HG02852 (cell line): ENCODE results near the gene HMX1.

Source experiments
- ATAC-seq: cut with Tn5 transposase; IDR thresholded peaks from one replicate; pipeline ENCODE4 v1.9.1; 2021; ENCODE audit warnings: mild to moderate bottlenecking, moderate library complexity; ENCODE audit not compliant: unreplicated experiment

The HMX1 gene

DNA sequence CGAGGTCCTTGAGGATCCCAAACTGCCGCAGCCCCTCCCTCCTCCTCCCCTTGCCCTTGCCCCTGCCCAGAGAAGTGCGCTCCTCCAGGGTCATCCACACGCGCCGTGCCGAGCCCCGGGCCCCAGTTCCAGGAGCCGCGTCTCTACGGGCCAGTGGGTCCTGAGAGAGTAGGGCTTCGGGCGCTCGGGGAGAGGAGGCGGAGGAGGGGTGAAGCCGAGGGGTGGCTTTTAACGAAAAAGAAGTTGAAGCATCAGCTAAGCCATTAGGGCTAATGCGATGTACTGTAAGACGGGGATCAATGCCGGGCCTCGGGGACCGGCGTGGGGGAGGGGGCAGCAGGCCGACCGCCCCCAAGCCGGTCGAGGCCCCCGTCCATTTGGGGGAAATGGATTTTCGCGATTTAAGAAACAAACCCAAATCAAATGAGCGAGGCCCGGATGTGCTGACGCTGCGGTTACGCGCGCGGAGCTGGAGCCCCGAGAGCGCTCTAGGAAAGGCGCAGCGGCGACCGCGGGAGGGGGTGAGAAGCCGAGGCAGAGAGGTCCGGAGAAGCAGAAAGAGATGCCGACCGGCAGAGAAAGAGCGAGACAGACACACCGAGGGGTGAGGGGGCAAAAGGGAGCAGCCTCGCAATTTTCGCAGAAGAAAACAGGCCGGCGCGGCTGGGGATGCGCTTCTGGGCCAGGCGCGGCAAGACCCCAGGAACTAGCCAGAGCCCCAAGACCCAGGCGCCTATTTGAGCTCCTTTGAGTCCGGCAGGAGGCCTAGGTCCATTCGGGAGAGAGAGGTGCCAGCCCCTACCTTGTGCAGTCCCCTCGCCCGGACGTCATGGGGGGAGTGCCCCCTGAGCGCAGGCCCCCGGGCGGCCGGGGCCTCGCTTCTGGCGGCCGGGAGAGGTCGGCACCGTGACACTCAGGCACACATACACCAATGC, 13.6 kb downstream of the HMX1 start:
- ATAC-seq: no peak

DNA sequence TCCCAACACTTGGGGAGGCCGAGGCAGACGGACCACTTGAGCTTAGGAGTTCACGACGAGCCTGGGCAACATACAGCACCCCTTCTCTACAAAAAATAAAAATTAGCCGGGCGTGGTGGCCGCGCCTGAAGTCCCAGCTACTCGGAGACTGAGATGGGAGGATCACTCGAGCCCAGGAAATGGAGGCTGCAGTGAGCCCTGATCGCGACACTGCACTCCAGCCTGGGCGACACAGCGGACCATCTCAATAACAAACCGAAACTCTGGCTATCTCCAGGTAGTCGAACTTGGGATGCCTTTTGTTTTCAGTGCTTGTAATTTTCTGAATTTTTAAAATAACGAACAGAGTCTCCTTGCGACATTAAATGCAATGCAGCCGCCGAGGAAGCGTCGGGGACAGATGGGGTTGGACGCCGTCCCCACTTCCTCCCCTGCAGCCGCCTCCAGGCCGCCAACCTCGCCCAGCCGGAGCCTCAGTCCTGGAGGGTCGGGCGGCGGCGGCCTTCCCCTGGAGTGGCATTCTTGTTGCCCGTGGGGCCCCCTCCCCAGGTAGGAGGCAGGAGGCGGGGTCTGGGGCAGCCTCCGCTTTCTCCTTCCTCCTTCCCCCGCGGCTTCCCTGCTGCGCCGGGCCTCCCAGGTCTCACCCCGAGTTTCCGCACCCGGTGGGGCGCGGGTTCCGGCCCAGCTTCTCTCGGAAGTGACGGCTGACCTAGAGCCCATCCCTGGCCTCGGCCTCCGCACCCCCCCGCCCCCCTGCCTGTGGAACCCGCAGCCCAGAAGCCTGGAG, 14.6 kb downstream of the HMX1 start:
- no peak for ATAC-seq

DNA sequence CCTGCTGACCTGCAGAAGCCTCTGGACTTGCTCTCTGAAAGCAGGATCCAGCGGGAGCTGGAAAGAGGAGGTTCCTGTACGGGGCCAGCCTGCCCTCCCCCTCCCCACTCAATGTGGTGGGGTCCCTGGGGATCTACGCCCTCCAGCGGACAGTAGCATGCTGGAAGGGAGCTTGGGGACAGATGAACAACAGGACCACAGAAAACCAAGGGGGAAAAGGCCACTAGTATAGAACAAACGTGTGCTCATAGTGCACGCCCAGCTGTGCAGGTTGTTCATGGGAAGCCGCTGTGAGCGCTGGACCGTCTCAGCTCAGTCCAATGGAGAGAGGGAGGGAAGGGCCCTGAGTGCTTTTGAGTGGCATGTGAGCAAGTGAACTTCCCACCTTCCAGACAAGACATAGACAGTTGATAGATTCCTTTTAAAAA, 15.8 kb downstream of the HMX1 start:
- ATAC-seq: no peak

DNA sequence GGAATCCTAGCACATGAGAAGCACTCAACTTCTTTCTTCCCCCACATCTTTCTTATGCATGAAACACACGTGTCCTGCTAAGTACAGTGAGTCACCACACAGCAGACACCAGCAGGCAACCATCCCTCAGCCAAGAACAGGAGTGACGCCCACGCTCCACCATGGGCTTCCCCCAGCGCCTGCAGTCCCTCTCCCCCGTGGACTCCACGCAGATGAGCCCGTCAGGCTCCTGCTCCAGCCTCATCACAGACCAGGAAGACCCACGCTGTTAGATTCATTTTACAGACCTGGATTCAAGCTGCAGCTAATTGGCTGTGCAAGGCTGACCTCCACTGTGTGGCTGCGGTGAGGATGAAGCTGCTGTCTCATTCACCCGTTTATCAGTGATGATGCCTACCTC, 16.7 kb downstream of the HMX1 start:
- no peak for ATAC-seq

DNA sequence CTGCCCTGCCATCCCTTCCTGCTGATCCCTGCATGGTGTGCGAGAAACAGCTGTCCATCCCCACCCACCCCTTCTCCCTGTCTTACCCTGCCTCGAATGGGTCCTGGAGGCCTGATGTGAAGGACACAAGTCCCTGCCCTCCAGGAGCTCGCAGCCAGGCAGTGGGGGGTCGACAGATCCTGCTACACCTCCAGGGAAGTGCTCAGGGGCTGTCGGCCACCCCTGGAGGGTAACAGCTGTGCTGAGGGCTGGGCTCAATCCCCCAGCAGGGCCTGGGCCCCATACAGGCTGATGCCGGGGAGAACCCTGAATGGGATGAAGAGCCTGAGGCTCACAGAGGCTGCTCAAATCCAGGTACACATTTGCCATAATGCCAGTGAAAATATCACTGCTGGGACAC, 17.6 kb downstream of the HMX1 start:
- no peak for ATAC-seq

DNA sequence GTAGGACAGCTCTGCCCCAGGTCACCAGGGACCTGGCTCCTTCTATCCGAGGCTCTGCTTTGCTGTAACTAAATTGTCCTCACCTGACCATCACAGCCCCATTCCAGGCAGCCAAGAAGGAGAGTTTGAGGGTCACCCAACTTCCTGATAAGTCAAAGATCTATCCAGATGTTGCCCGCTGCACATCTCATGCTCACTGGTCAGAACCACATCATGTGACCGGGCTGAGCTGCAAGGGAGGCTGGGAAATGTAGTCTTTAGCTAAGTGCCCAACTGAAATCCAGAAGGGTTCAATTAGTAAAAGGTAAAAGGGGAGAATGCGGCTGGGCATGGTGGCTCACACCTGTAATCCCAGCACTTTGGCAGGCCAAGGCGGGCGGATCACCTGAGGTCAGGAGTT, 18.4 kb downstream of the HMX1 start:
- no peak for ATAC-seq

DNA sequence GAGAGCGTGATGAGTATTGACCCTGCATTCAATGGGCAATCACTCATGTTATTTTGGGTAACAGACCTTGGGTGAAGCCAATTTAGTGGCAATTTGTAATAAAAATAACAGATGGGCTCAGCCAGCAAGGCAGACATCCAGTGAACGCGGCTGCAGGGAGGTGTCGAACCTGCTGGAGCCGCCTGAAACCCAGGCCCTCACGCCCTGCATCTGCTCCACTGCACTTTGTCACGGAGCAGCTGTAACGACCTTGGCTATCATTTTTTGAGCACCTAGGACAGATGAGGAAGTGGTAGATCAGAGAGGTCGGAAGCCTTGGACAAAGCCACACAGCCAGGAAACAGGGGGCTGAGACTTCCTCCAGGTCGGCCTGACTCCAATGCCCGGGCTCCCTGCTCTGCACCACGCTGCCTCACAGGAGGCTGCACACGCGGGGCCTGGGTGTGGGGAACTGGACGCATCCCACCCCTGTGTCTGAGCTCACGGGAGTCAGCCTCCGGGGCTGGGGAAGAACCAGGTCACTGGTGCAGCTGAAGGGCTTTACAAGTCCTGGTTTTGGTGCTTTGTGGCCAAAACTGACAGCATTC, 19.4 kb downstream of the HMX1 start:
- ATAC-seq: no peak

DNA sequence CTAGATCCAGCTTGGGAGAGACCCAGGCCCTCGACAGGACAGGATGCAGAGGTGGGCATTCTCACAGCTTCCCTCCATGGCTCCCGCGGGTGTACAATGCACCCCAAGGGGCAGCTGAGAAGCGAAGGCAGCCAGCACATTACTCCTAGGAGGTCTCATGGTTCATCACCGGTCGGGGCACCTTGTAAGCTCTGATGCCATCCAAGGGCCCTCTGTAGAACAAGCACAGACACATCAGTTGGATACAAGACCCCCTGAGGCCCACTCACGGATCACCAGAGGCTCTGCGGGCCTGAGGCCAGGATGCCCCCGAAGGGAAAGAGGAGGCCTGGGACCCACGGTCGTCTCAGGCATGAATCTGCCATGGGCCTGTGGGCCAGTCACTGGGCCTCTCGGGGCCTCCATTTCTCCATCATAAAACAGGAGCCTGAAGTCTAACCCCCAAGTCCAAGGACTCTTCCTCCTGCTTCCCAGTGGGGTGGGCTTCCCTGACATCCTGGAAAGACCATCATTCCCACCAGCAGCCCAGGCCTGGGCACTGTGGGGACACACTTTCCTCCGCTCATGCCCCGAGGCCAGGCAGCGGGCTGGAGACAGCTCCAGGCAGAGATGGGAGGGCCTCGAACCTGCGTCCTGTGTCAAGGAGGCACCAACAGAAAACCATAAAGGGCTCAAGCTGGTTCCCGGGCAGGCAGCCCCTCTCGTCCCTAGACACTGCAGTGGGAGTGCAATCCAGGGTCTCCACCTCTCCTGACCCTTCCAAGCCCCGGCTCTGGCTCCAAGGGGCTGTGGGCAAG, 20.1 kb downstream of the HMX1 start:
- no peak for ATAC-seq

DNA sequence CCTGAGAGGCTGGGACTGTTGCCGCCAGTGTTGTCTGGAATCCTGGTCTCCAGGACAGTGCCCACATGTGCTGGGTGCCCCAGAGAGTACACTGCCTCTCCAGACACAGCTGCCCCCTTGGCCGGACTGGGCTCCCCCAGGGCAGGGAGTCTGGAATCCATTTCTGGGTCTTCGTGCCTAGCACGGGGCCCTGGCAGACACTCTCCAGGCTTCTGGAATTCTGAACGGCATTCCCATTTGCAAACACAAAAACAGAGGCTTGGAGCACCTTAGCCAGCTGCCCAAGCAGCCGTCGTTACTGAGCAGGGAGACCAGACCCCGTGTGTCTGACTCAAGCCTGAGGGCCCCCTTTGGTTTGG, 20.8 kb downstream of the HMX1 start:
- ATAC-seq: no peak

DNA sequence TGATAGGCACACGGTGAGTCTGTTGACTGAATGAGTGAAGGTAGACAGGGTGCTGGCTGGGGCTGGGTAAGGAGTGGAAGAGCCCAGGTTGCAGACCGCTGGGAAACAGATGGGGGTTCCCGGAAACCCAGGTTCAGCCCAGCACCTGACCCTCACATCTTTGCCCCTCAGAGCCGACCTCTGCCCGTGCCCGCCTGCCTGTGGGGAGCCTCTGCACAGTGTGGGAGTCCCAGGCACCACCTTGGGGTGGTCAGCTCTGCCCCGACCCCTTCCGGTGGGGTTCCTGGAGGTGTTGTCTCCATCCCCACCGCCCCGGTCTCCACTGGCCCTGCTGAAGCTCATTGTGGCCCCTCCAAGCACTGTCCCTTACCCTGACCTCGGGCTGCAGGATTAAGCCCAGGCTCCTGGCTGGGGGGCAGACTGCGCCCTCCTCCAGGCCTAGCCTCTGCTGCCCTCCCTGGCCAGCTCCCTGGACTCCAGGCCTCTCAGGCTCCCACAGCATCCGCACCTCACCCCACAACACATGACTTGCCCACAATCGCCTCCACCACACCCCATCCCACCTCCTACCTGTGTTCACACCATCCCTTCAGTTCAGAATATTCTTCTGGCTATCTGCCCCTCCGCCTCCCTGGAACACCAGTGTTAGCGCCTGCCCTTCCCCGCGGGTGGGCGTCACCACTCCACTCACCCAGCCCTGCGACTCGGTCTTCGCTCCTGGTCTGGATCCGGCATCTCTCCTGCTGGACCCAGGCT, 21.4 kb downstream of the HMX1 start:
- ATAC-seq: no peak

DNA sequence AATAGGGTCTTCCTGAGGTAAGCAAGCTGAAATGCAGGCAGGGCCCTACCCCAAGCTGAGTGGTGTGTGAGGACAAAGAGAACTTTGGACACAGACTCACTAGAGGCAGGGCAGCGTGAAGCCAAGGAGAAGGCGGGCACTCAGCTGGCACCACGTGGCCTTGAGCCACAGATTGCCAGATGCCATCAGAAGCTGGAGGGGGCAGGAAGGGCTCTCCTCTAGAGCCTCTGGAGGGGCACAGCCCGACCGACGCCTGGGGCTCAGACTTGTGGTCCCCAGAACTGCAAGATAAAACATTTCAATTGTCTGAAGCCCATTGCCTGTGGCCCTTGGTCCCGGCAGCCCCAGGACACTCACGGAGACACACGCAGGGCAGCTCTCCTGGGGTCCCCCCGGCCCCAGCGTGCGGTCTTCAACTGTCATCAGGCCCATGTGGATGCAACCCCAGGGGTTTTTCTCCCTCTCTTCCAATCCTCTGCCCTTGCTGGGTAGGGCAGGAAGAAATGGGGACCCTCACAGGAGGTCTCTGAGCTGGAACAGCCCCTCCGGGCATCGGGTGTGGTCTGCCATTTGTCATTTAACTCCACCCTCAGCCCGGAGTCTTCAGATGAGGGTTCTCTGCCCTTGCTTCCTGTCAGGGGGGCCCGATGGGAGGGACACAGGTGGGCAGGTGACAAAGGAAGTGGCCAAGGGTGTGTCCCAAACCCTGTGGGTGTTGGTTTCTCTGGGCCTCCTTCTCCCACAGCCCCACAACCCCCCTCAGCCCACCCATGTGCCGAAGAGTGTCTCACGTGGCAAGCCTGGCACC, 22.2 kb downstream of the HMX1 start:
- ATAC-seq: no peak

DNA sequence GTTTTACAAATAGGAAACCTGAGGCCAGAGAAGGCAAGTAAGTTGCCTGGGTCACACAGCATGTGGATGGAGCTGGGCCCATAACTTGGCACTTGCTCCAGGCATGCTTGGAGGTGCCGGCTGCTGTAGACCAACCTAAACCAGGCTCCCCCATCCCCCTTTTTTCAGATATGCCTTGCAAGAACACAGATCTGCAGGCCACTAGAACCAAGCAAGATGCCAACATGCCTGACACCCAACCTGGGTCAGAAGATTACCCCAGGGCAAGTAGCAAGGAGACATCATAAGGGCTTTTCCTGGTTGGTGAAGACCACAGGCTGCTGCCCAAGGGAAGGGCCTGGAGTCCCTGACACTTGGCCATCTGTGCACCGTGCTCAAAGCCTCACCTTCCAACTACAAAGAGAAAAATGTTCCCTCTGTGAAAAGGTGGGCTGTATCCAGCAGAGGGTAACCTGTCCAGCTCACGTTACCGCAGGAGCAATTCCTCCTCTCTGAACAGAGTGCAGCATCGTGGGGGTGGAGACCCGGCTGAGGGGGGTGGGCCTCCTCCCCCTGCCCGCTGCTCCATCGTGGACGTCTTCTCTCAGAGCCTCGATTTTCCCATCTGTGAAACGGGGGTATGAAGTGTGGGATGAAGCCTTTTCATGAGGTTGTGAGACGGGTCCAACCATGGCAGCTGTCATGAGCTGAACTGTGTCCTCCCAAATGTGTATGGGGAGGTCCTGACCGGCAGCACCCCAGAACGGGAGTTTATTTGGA, 23.0 kb downstream of the HMX1 start:
- no peak for ATAC-seq

DNA sequence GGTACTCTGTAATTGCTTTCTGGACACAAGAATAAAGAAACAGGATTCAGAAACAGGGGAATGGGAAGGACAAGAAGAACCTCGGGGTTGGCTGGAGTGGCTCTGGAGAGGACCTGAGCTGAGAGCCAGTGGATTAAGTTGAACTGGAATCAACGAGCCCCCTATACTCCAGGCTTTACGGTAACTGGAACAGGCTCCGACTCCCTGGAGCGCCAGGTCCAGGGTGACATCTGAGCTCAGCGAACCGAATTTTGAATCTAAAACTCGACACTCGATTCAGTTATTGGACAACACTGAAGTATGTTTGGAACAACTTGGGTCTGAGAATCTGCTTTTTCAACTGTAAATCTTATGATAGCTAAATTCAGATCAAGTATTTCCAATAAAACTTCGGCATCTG, 23.9 kb downstream of the HMX1 start:
- no peak for ATAC-seq

DNA sequence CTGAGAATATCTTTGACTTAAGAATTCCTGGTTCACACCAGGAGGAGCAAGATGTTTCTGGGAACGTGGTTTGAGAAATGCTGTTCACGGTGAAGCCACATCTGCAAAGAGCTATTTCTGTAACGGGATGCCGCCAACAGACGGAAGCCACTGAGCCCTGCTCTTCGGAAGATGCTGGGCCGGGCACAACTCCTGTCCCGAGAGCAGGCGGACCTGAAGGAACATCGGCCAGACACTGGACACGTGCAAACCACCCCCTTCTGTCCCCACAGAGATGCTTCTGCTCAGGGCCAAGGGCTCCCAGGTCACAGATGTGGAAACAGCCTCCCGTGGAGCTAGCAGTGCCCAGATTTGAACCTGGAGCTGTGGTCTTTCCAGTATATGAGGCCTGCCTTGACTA, 24.3 kb downstream of the HMX1 start:
- ATAC-seq: no peak

DNA sequence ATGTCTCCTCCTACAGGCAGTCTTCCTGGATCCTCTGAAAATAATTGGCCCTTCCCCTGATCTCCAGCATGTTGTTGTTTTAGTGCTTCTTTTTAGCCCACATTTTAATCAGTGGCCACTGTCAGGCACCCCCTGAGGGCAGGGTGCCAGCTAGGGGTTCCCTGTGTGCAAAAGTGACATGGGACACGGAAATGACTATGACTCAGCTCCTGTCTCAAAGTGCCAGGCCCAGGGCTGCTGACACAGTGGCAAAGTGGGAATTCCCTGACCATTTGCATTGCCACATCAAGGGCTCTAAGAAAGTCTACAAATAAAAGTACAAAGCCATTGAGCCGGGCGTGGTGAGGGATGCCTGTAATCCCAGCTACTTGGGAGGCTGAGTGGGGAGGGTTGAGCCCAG, 24.8 kb downstream of the HMX1 start:
- no peak for ATAC-seq

DNA sequence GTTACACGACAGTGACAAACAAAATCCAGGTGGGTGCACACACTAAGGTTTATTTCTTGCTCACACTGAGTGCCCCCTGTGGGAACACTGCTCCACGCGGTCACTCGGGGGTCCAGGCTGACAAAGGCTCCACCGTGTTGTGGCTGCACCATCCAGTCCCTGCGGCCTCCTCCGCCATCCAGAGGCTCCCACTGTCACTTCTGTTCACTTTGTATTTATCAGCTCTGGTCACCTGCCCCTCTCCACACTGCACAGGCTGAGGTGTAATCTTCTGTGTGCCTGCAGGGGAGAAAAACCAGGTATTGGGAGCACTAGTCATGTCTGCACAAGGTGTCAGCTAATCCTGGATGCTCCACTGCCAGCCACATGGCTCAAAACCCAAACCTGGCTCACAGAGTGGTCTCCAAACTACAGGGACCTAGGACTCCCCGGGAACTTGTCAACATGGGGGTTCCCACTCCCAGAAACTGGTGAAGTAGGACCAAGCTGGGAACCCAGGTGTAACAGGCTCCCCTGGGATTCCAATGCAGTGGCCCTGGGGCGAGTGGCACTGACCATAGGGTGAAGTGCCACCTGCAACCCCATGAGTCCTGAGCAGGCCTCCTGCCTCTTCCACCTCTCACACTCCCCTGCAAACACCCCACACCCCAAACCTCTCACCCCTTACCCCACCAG, 25.5 kb downstream of the HMX1 start:
- no peak for ATAC-seq

DNA sequence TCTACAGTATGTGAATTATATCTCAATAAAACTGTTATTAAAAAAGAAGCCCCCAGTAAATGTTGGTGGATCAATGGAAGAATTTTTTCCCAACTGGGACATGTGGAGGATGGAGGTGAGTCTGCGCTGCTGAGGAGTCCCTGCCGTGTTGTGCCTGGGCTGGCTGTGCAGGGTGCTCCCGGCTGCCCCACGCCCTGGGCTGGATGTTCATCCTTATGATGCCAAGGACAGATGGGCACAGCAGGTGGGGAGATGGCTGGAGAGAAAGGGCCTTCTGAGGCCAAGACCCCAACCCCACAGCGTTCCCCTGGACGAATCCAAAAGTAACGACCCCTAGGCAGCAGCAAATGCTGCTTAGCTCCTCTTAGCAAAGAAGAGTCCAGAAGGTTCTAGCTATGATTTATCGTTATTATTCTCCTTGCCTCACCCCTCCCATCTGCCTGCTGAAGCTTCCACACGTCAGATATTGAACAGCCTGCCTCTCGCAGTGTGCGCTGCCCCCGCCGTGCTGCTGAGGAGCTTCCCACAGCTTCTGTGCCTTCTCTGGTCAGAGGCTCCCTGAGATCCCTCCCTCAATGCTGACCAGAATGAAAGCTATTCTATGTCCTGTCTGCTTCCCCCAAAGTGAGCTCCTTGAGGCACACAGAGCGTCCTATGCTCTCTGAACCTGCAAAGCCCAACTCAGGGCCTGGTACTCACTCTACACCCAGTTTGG, 26.5 kb downstream of the HMX1 start:
- no peak for ATAC-seq

DNA sequence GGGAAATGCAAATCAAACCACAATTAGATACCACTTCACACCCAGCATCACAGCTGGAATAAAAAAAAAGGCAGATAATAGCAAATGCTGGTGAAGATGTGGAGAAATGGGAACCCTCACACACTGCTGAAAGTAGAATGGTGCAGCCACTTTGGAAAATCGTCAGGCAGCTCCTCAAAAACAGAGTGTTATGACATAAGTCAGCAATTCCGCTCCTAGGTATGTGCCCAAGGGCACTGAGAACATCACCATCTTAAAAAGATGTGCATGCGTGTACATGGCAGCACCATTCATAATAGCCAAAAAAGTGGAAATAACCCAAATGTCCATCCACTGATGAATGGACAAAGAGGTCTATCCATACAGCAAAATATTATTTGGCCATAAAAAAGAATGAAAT, 28.0 kb downstream of the HMX1 start:
- no peak for ATAC-seq
